Activated CD4-positive, alpha-beta T cell treated with anti-CD3 and anti-CD28 coated beads for 36 hours (primary cell): ENCODE data around the gene ZNF366. TPM values are rescaled to one million over a fixed set of nuclear protein-coding genes. Genes with fewer than 3 reads are reported as not detected.

Experiments
- ATAC-seq: fragments of 200-7000 bp; cut with Tn5 transposase; one replicate; pipeline ENCODE4 v1.10.0; 2021; ENCODE audit warnings: mild to moderate bottlenecking, moderate library complexity
- CTCF ChIA-PET: fragments of 350-600 bp; sonication (Branson Sonifier 250); formaldehyde crosslinking; loops from one replicate; lab custom pipeline; 2021; ENCODE audit warnings: antibody characterized with exemption; lab: Charles Lee
- POLR2A ChIA-PET: fragments of 350-600 bp; sonication (Branson Sonifier 250); formaldehyde crosslinking; loops from one replicate; lab custom pipeline; 2021; ENCODE audit warnings: antibody characterized with exemption, inconsistent platforms; lab: Charles Lee
- DNase-seq: peaks from one replicate; pipeline ENCODE4 v3.0.0-alpha.2; 2020
- H3K27ac Mint-ChIP-seq: one replicate; pipeline ENCODE4 v1.8.0; 2021; ENCODE audit warnings: mixed read lengths
- H3K27me3 Mint-ChIP-seq: one replicate; pipeline ENCODE4 v1.8.0; 2021; ENCODE audit warnings: mixed read lengths
- H3K36me3 Mint-ChIP-seq: one replicate; pipeline ENCODE4 v1.8.0; 2021; ENCODE audit warnings: low read depth, mixed read lengths
- H3K4me1 Mint-ChIP-seq: one replicate; pipeline ENCODE4 v1.8.0; 2021; ENCODE audit warnings: mixed read lengths
- H3K4me3 Mint-ChIP-seq: one replicate; pipeline ENCODE4 v1.8.0; 2021; ENCODE audit warnings: mild to moderate bottlenecking, moderate library complexity, mixed read lengths
- H3K9me3 Mint-ChIP-seq: one replicate; pipeline ENCODE4 v1.8.0; 2021; ENCODE audit warnings: low read depth, mixed read lengths
- intact Hi-C, 2 experiments: fragments of 100-400 bp; cut with DNase I in 1 of 2; cut with micrococcal nuclease in 1 of 2; formaldehyde crosslinking; loops; one replicate each; pipeline versions ENCODE4 v1.14.2 to v1.15.1; 2022 to 2024; cut with DNase I, micrococcal nuclease
- total RNA-seq, 2 experiments: library from RNA; stranded (reverse); gene quantifications; one replicate each; pipeline ENCODE4 v1.2.3, GENCODE V29; 2021

Gene ZNF366, protein sequence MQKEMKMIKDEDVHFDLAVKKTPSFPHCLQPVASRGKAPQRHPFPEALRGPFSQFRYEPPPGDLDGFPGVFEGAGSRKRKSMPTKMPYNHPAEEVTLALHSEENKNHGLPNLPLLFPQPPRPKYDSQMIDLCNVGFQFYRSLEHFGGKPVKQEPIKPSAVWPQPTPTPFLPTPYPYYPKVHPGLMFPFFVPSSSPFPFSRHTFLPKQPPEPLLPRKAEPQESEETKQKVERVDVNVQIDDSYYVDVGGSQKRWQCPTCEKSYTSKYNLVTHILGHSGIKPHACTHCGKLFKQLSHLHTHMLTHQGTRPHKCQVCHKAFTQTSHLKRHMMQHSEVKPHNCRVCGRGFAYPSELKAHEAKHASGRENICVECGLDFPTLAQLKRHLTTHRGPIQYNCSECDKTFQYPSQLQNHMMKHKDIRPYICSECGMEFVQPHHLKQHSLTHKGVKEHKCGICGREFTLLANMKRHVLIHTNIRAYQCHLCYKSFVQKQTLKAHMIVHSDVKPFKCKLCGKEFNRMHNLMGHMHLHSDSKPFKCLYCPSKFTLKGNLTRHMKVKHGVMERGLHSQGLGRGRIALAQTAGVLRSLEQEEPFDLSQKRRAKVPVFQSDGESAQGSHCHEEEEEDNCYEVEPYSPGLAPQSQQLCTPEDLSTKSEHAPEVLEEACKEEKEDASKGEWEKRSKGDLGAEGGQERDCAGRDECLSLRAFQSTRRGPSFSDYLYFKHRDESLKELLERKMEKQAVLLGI
- not detected for total RNA-seq

DNA sequence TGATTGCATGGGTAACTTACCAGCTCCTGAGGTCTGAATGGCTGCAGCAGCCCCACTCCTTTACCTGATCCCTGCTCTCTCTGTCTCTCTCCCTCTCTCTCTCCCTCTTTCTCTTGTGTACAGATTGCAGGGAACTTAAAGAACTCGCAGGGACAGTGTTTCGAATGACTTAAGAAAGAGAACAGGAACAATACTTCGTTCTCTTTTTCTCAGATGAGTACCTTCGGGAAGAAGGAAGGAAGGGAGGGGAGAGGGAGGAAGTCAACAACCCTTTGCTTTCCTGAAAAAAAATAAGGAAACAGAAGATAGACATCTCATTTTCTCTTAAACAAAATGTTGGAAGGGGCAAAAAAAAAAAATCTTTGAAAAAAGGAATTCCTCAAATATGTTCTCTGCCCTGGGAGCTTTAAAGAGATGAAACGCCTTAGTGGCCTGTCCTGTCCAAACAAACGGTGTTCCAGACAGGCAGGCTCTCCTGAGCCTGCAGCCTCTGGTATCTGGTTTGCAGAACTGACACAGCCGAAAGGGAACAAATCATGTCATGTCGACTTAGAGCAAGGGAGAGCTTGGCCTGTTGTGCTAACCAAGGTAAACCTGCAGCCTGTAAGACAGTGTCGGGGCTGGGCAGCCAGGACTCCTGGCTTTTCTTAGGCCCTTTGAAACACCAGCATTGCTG, at the start of gene ZNF366:
ZNF366 (minus strand) TSS at position 180 of the 676 bp plus-strand sequence. CDS start 45,914 bp downstream, outside the sequence.
- intact Hi-C loops: no loop called here
- Mint-ChIP-seq H3K4me3 (no peak within 1 kb of the TSS), H3K9me3 (no peaks in the 10 kb centered on the region), H3K27me3 (peaks cover 33% of the 10 kb centered on the region), H3K4me1 (peaks cover 8% of the 10 kb centered on the region), H3K27ac (no peak within 1 kb of the TSS), H3K36me3 (no peaks in the 10 kb centered on the region)
- ATAC-seq: no peak
- ChIA-PET CTCF (no interaction called here), POLR2A (no interaction called here)
- DNase-seq: no peak

DNA sequence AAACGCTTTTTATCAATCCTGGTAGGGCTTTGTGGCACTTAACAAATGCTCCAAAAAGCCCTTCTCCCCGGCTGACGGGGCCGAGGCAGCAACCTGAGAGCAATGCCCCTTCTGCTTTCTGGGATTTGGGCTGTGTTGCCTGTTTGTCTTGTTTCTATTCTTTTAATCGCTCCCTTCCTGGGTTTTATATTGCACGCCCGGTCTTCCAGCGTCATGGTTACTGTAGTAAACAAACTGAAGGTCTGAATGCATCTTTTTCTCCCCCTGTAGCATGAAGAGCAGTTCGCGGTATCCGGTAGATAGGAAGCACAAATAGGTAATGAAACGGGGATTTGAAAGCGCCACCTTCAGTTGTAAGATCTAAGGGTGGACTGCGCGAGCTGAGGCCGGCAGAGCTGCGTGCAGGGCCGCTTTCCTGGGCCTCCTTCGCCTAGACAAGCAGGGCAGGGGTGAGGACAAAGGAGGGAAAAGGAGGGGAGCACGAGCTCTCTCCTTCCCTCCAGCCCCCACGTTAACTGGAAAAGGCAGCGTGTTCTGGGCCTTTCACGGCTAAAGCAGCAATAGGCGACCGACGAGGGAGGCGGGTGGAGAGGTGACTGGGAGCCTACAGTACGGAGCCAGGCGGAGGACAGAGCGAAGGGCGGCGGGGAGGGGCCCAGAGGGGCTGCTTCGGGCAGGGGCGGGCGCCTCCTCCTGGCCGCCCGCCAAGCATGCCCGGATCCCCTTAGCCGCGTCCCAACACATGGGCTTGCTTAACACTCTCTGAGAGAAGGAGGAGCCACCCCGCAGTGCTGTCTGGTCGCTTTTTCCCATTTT, 49.3 kb upstream of the ZNF366 start:
- POLR2A ChIA-PET: interaction anchor here (0.5 to 0.7 kb wide), 2 partner anchors 100 to 244 kb away, joined by 3 read pairs; no protein-coding TSS in a partner anchor
- H3K27ac Mint-ChIP-seq: no peak overlapping the region
- CTCF ChIA-PET: interaction anchor here (0.7 to 0.8 kb wide), 2 partner anchors 11 to 110 kb away, joined by 3 read pairs; no protein-coding TSS in a partner anchor

DNA sequence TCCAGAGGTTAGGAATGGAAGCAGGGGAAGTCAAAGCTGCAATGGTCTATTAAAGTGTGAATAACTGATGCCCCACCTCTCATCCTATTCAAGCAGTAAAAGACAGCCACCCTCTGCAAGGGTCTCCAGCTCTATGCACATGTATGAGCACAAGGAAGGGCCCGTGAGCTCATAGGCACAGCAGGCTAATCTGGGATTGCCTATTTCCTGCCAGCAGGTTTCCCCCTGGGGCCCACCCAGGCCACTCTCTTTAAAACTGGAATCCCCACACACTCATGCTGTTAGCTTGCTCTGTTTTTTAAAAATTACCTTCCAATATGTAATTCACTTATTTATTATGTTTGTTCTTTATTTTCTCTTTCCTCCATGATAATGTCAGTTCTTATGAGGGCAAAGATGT, 48.7 kb upstream of the ZNF366 start:
- CTCF ChIA-PET: interaction anchor here (0.7 kb wide), 1 partner anchor 11 kb away, joined by 3 read pairs; no protein-coding TSS in a partner anchor
- H3K4me3 Mint-ChIP-seq: no peak overlapping the region
- H3K9me3 Mint-ChIP-seq: no peaks in the 10 kb centered on the region
- H3K27me3 Mint-ChIP-seq: peaks cover 26% of the 10 kb centered on the region
- H3K36me3 Mint-ChIP-seq: no peaks in the 10 kb centered on the region
- no peak for DNase-seq
- no peak for ATAC-seq
- H3K4me1 Mint-ChIP-seq: peaks cover 18% of the 10 kb centered on the region
- intact Hi-C loops: no loop called here
- POLR2A ChIA-PET: interaction anchor here (0.5 kb wide), 1 partner anchor 245 kb away, joined by 3 read pairs; no protein-coding TSS in a partner anchor
- no peak overlapping the region for H3K27ac Mint-ChIP-seq

More for the DNA sequence above, 49.3 kb upstream of the ZNF366 start:
- DNase-seq: peak; percentile 66
- intact Hi-C loops: no loop called here
- Mint-ChIP-seq H3K36me3 (no peaks in the 10 kb centered on the region), H3K4me3 (peak overlapping the region; percentile 55), H3K27me3 (peaks cover 28% of the 10 kb centered on the region), H3K4me1 (peaks cover 18% of the 10 kb centered on the region), H3K9me3 (no peaks in the 10 kb centered on the region)
- ATAC-seq: peak; percentile 84

DNA sequence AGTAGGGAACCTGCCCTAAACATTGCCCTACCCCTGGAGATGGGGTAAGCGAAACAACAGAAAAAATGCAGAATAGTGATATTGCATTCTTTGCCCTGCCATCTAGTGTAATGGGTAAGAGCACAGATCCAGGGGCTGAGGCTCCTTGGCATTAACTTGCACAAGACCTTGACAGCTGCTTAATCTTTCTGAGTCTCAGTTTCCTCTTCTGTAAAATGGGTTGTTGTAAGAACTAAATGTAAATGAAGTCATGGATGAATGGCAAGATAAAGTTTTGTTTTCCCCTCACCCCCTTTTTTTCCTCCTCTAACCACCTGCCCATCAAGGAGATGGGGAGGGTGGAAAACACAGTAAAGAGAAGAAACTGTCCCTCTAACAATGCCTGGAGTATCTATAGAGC, 47.7 kb upstream of the ZNF366 start:
- ATAC-seq (no peak), DNase-seq (no peak)
- no peak overlapping the region for H3K4me3 Mint-ChIP-seq
- H3K4me1 Mint-ChIP-seq: peaks cover 14% of the 10 kb centered on the region
- intact Hi-C loops: no loop called here
- peaks cover 28% of the 10 kb centered on the region for H3K27me3 Mint-ChIP-seq
- CTCF ChIA-PET: no interaction called here
- no peaks in the 10 kb centered on the region for H3K36me3 Mint-ChIP-seq
- no peaks in the 10 kb centered on the region for H3K9me3 Mint-ChIP-seq
- POLR2A ChIA-PET: no interaction called here
- H3K27ac Mint-ChIP-seq: no peak overlapping the region

DNA sequence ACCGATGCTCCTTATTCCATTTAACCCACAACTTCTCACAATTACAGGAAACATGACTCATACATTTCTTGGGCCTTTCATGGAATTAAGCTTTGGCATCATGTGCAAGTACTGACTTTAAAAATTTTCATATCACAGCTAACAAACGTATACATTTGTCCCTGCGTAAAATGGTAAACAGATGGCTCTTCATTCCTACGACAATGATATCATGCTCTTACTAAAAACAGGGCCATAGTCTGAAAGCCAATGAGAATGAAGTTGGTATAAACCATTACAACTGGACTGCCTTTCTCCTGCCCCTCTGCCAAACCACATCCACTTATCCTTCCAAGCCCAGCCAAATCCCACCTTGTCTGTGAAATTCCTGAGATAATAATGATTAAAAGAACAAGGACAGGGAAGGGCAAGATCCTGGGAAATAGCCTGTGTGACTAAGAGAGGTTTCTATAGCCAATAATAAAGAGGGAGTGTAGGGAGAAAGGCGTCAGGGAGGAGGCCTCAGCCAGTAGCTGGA, 44.9 kb upstream of the ZNF366 start:
- Mint-ChIP-seq H3K9me3 (peaks cover 3% of the 10 kb centered on the region), H3K4me1 (peaks cover 7% of the 10 kb centered on the region), H3K36me3 (no peaks in the 10 kb centered on the region), H3K27me3 (peaks cover 29% of the 10 kb centered on the region), H3K4me3 (no peak overlapping the region), H3K27ac (no peak overlapping the region)
- DNase-seq (no peak), ATAC-seq (no peak)
- ChIA-PET POLR2A (no interaction called here), CTCF (interaction anchor here (0.9 kb wide), 1 partner anchor 13 kb away, joined by 4 read pairs; no protein-coding TSS in a partner anchor)
- intact Hi-C loops: no loop called here

DNA sequence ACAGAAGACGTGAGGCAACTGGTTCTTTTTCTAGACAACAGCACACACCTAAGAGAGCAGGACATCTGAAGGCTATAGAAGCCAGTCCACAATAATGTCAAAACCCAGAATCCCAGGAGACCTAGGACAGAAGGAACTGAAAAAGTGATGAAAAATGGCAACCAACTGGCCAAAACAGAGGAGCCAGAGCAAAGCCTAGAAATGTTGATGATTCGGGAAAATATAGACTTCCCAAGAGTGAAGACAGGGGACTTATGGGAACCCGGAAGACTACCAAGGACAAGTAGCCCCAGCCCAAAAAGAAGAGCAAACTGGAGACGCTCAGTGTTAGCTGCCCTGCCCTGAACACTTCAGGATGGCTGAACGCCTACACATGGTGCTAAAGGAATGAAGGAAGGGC, 43.4 kb upstream of the ZNF366 start:
- peaks cover 22% of the 10 kb centered on the region for H3K27me3 Mint-ChIP-seq
- DNase-seq: no peak
- H3K36me3 Mint-ChIP-seq: no peaks in the 10 kb centered on the region
- no peak overlapping the region for H3K4me3 Mint-ChIP-seq
- ChIA-PET CTCF (no interaction called here), POLR2A (no interaction called here)
- no peak for ATAC-seq
- H3K27ac Mint-ChIP-seq: no peak overlapping the region
- intact Hi-C loops: no loop called here
- peaks cover 5% of the 10 kb centered on the region for H3K9me3 Mint-ChIP-seq
- H3K4me1 Mint-ChIP-seq: no peaks in the 10 kb centered on the region

DNA sequence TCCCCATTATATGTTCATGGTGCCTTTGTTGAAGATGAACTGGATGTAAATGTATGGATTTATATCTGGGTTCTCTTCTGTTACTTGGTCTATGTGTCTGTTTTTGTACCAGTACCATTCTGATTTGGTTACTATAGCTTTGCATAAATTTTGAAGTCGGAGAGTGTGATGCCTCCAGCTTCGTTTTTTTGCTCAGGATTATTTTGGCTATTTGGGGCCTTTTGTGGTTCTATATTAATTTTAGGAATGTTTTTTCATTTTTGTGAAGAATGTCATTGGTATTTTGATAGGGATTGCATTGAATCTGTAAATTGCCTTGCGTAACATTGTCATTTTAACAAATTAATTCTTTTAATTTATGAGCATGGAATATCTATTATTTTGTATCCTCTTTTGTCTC, 36.6 kb upstream of the ZNF366 start:
- no peak for DNase-seq
- no peak for ATAC-seq
- H3K4me3 Mint-ChIP-seq: no peak overlapping the region
- H3K27me3 Mint-ChIP-seq: peaks cover 2% of the 10 kb centered on the region
- no peaks in the 10 kb centered on the region for H3K36me3 Mint-ChIP-seq
- H3K9me3 Mint-ChIP-seq: peaks cover 12% of the 10 kb centered on the region
- intact Hi-C loops: no loop called here
- ChIA-PET POLR2A (no interaction called here), CTCF (no interaction called here)
- H3K4me1 Mint-ChIP-seq: no peaks in the 10 kb centered on the region
- H3K27ac Mint-ChIP-seq: no peak overlapping the region

DNA sequence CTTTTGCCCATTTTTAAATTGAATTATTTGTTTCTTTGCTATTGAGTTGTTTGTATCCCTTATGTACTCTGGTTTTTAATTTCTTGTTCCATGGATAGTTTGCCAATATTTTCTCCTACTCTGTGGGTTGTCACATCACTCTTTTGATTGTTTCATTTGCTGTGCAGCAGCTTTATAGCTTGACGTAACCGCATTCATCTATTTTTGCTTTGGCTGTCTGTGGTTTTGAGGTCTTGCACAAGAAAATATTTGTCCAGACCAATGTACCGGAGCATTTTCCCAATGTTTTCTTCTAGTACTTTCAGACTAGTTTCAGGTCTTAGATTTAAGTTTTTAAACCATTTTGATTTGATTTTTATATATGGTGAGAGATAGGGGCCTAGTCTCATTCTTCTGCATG, 36.2 kb upstream of the ZNF366 start:
- H3K4me3 Mint-ChIP-seq: no peak overlapping the region
- peaks cover 11% of the 10 kb centered on the region for H3K9me3 Mint-ChIP-seq

DNA sequence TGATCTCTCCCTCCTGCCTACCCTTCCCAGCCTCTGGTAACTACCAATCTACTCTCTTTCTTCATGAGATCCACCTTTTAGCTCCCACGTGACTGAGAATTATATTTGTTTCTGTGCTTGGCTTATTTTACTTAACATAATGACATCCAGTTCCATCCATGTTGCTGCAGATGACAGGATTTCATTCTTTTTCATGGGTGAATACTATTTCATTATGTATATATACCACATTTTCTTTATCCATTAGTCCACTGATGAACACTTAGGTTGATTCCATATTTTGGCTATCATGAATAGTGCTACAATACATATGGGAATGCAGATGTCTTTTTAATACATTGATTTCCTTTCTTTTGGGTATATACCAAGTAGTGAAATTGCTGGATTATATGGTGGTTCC, 35.5 kb upstream of the ZNF366 start:
- ATAC-seq (no peak), DNase-seq (no peak)
- no peaks in the 10 kb centered on the region for H3K36me3 Mint-ChIP-seq
- no peaks in the 10 kb centered on the region for H3K4me1 Mint-ChIP-seq
- no peak overlapping the region for H3K4me3 Mint-ChIP-seq
- H3K27me3 Mint-ChIP-seq: peaks cover 5% of the 10 kb centered on the region
- intact Hi-C loops: no loop called here
- H3K9me3 Mint-ChIP-seq: peaks cover 9% of the 10 kb centered on the region
- POLR2A ChIA-PET: no interaction called here
- no peak overlapping the region for H3K27ac Mint-ChIP-seq
- CTCF ChIA-PET: no interaction called here

More for the DNA sequence above, 36.2 kb upstream of the ZNF366 start:
- H3K4me1 Mint-ChIP-seq: no peaks in the 10 kb centered on the region
- POLR2A ChIA-PET: no interaction called here
- peaks cover 3% of the 10 kb centered on the region for H3K27me3 Mint-ChIP-seq
- ATAC-seq (no peak), DNase-seq (no peak)
- no peaks in the 10 kb centered on the region for H3K36me3 Mint-ChIP-seq
- CTCF ChIA-PET: no interaction called here
- intact Hi-C loops: no loop called here
- H3K27ac Mint-ChIP-seq: no peak overlapping the region

DNA sequence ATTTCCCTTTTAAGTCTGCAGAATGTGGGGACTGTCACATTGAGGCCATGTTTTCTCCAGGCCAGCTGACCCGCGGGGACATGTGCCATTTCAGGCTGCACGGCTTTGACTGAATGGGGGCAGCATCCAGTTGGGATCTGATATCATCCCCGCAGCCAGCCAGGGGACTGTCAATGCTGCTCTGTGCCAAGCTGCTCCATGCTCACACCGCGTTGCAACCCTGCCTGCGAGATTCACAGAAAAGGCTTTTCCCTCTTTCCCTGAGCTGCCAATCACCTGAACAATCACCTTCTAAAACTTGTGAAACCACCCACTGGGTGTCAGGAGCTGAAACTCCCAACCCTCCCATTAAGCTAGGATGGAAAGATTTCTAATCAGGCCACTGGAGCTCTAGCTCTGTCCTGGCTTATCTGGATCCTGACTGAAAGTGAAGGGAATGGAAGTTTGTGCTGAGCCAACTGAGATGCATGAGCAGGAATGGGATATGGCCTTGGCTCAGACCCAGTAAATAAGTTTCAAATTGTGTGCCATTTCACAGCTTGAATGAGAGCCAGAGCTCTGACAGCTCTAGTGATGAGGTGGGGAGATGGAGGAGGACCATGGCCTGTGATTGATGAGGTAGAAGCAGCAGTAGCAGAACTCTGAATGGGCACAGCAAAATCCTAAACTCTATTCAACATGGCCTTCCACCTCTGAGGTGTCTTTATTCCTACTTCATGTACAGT, 34.5 kb upstream of the ZNF366 start:
- H3K9me3 Mint-ChIP-seq: peaks cover 7% of the 10 kb centered on the region
- ChIA-PET POLR2A (no interaction called here), CTCF (no interaction called here)
- no peaks in the 10 kb centered on the region for H3K4me1 Mint-ChIP-seq
- H3K27ac Mint-ChIP-seq: no peak overlapping the region
- H3K4me3 Mint-ChIP-seq: no peak overlapping the region
- no peak for ATAC-seq
- H3K27me3 Mint-ChIP-seq: peaks cover 4% of the 10 kb centered on the region
- intact Hi-C loops: no loop called here
- no peaks in the 10 kb centered on the region for H3K36me3 Mint-ChIP-seq
- no peak for DNase-seq
